Cardiac fibroblast (primary cell): Measurements from ENCODE around the gene GPR17.

Experiments
- DNase-seq, 2 donors: peaks; one replicate each; pipeline versions ENCODE4 v3.0.0 to v3.0.0-alpha.2; 2010; ENCODE audit warnings: low read depth in 2 of 2
- H3K4me3 ChIP-seq, 2 donors: replicated peaks in 1 of 2; 1 replicate in 1 of 2; 2 replicates in 1 of 2; pipeline ENCODE4 v1.5.1; 2011; ENCODE audit warnings: low read depth in 2 of 2, low read length in 2 of 2, mild to moderate bottlenecking in 2 of 2, moderate library complexity in 1 of 2
- CTCF ChIP-seq: IDR thresholded peaks from one replicate; pipeline ENCODE4 v1.5.1; 2011; ENCODE audit warnings: low read depth, mild to moderate bottlenecking, low read length, inconsistent platforms

Gene GPR17

GRCh38 chr2:127609031-127609751 is 36.8 kb upstream of the GPR17 start:
- no peak overlapping the region for H3K4me3 ChIP-seq
- DNase-seq: no peak
- no peak for TF ChIP-seq CTCF

GRCh38 chr2:127609818-127610217 is 36.1 kb upstream of the GPR17 start:
- no peak for TF ChIP-seq CTCF
- DNase-seq: no peak
- H3K4me3 ChIP-seq: no peak overlapping the region

DNA sequence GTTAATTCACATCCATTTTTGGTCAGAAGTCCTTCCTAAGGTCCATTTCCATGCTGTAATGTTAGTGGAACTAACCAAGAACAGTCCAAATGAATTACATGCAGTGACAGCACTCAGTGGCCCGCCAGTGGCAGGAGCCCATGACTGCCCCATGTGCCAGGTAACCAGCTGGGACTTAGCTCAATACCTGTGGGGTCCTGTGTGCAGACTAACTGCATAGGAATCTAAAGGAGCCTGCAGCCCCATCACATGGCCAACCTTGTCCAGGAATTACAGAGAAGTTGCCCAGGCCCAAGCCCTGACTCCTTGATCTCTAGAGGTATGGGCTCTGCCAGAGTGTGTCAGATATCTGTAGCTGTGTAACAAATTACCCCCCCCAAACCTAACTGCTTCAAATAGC is 35.4 kb upstream of the GPR17 start:
- H3K4me3 ChIP-seq: no peak overlapping the region
- no peak for DNase-seq
- no peak for TF ChIP-seq CTCF

GRCh38 chr2:127611076-127611925 is 34.7 kb upstream of the GPR17 start:
- TF ChIP-seq CTCF: no peak
- DNase-seq: no peak
- H3K4me3 ChIP-seq: no peak overlapping the region

GRCh38 chr2:127612111-127612822 is 33.7 kb upstream of the GPR17 start:
- no peak for TF ChIP-seq CTCF
- H3K4me3 ChIP-seq: no peak overlapping the region
- no peak for DNase-seq

GRCh38 chr2:127614246-127614645 is 31.7 kb upstream of the GPR17 start:
- no peak overlapping the region for H3K4me3 ChIP-seq
- no peak for DNase-seq
- no peak for TF ChIP-seq CTCF
